Mesenteric fat pad (tissue), 1 donor: Measurements from ENCODE around the gene EXOC4. TPM values are rescaled to one million over a fixed set of nuclear protein-coding genes. Genes with fewer than 3 reads are reported as not detected.

Experiments
- DNase-seq: peaks from one replicate; pipeline ENCODE4 v3.0.0-alpha.2; 2020; ENCODE audit warnings: low spot score
- total RNA-seq: library from RNA; stranded (reverse); fragmentation: NEBNext Ultra II Directional; extraction: Animal tissue kit (Norgen Biotek cat#: 25700); gene quantifications from one replicate; pipeline ENCODE4 v1.2.1, GENCODE V29; 2021
- donor health status: DM: yes; HTN: yes; CAD: no.

The EXOC4 gene
- total RNA-seq, 1 donor from 2014 or later: 79.3 TPM

DNA sequence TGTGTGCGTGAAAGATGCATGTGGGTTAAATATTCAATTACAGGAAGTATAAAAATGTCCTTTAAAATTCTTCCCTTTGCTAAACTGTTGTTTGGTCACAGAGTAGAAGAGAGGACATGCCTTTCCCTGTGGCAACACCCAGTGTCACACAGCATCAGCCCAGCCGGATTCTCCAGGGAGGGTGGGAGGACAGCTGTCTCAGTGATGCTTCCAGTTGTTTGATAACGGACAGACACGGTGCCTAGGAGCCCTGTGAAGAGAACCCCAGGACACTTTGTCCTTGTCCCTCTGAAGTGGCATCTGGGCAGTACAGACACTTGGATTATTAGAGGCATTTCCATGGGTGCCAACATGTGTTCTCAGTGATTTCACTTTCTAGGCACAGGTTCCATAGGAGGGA, 567.7 kb downstream of the EXOC4 start:
- DNase-seq: no peak

DNA sequence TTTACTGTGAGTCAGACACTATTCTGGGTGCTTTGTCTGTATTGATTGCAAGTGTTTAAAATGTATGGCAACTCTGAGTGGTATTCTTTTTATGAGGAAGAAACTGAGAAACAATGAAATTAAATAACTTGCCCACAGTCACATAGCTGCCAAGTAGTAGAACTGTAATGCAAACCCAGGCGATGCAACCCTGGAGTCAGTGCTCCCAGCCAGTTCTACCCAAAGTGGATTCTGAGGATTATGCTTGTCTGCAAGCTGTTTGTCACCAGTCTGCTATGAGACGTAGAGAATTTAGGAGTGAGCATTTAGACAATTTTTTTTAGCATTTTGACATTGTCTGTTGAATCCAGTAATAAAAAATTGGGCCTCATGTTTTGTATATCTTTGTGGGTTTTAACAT, 568.3 kb downstream of the EXOC4 start:
- DNase-seq: no peak

GRCh38 chr7:133822001-133822641, 569.2 kb downstream of the EXOC4 start:
- DNase-seq: no peak

- DNase-seq: no peak
Observed at GRCh38 chr7:133822868-133823552, 570.1 kb downstream of the EXOC4 start.

DNA sequence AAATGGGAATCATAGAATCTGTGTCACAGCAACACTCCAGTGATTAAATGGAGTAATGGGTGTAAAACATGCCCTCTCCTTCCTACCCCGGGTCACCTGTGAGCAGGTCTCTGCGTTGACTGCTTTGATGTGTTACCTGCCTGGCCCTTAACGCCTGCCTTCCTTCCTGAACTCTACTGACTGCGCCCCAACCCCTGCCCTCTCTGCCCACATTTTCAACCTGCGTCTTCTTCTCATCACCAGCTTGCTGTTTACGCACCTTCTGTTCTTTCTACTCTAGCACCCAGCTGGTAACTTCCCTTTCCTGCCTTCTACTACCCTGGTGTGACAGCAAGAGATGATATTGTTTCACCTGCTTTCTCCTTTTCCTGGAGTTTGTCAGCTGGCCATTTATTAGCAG, 571.3 kb downstream of the EXOC4 start:
- no peak for DNase-seq

DNA sequence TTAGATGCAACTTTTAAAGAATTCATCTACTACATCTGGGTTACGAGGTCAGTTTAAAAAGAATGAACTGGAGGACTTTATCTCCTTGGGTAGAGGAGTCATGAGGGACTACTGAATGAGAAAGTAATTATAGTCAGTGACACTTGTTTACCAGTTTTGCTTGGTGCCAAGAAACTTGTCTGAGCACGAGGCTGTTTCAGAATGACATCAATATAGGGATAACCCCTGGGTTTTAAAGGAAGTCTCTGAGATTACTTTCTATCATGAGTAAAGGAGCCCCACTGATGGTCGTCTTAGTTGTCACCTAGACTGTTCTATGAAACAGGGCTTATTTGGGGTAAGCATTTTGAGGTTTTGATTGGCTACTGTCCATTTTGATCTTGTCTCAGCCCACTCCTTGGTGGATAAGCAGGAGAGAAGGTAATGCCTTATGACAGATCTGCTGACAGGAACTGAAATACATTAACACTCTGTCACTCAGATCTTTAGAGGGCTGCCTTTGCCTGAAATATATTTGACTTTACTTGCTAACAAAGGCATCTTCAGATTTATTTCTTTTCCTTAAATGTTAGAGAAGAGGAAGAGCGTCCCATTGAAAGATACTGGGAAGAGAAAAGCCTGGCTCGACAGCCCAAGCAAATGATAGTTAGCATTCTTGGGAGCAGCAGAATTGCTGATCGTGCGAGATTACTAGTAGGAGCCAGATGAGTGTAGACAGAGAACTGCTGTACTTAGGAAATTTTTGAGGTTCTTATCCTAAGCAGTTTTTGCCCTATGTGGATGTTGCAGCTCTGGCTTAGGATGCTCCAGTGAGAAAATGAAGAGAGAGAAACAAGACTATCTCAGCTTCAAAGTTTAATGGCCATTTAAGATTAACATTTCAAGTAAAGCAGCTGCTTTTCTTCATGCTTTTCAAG, 575.1 kb downstream of the EXOC4 start:
- DNase-seq: no peak

- no peak for DNase-seq
Observed at GRCh38 chr7:133828906-133829305, 576.0 kb downstream of the EXOC4 start.

- no peak for DNase-seq
Observed at GRCh38 chr7:133829336-133829897, 576.5 kb downstream of the EXOC4 start.

GRCh38 chr7:133830081-133830480, 577.2 kb downstream of the EXOC4 start:
- DNase-seq: no peak

GRCh38 chr7:133836666-133837065, 583.8 kb downstream of the EXOC4 start:
- DNase-seq: no peak

GRCh38 chr7:133837224-133837623, 584.3 kb downstream of the EXOC4 start:
- no peak for DNase-seq

- DNase-seq: no peak
Observed at GRCh38 chr7:133839121-133839520, 586.2 kb downstream of the EXOC4 start.

- no peak for DNase-seq
Observed at GRCh38 chr7:133843341-133843740, 590.5 kb downstream of the EXOC4 start.

GRCh38 chr7:133845005-133845404, 592.1 kb downstream of the EXOC4 start:
- no peak for DNase-seq

GRCh38 chr7:133846203-133846945, 593.5 kb downstream of the EXOC4 start:
- no peak for DNase-seq

GRCh38 chr7:133850497-133851280, 597.8 kb downstream of the EXOC4 start:
- DNase-seq: no peak

DNA sequence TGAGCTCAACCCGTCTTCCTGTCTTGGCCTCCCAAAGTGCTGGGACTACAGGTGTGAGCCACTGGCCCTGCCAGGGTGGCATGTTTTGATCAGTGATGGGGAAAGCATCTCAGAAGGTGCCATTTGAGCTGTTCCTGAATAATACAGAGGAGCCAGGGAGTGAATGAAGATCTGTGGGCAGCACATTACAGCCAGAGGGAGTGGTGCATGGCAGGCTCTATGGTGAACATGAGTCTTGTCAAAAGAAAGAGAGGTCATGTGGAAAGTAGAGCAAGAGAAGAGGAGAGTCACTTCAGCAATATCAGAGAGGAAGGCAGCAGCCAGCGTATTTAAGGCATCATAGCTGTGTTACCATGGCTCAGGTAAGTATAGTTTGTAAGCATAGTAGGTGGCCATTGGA, 598.5 kb downstream of the EXOC4 start:
- no peak for DNase-seq

- DNase-seq: no peak
Observed at GRCh38 chr7:133853706-133854276, 600.9 kb downstream of the EXOC4 start.

GRCh38 chr7:133854739-133855138, 601.9 kb downstream of the EXOC4 start:
- DNase-seq: no peak
